Measurements from ENCODE around the gene ZSWIM5.
A peak's percentile ranks its signal among the peaks of the same experiment; 100 is the strongest.

ZSWIM5 gene

DNA sequence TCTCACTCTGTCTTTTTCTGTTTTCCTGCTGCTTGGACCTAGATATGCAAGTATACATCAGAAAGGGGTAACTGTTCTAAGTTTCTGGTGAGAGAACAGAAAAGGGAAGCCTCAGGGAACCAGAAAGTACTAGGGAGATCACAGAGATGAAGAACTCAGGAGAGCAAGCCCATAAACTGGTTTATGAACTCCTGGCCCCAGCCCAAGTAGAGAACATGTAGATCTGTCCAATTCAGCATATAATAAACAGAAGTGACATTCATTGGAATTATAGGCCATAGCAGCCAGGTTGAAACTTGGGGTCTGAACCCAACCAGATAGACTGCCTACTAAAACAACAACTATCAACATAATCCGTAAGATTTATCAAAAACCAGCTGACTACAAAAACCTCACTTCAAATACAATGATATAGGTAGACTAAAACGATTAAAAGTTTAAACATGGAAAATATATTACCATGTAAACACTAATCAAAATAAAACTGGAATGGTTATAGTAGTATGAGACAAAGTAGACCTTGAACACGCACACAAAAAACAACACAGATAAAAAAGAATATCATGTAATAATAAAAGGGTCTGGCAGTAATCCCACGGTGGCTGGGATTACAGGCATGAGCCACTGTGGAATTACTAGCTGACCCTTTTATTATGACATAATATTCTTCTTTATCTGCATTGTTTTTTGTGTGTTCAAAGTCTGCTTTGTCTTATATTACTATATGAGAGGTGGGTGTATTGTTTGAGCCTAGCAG, 65.0 kb downstream of the ZSWIM5 start:
- Histone ChIP-seq H3K27ac (ENCODE audit: extremely low read depth, low read depth, low read length) (no peak overlapping the region), H3K9me3 (ENCODE audit: control insufficient read depth, insufficient read depth, low read depth, low read length) (no peaks in the 10 kb centered on the region), H3K36me3 (ENCODE audit: control insufficient read depth in 2 of 2, insufficient read depth in 1 of 2, low read length in 2 of 2) (no peaks in the 10 kb centered on the region), H3K4me3 (ENCODE audit: low read depth, low read length) (no peak overlapping the region), H3K4me1 (ENCODE audit: control insufficient read depth, insufficient read depth, low read length) (peaks cover 3% of the 10 kb centered on the region; the same call in 1 of the 2 replicates)
- POLR2A ChIA-PET: no interaction called here
- CTCF ChIA-PET: interaction anchor here (0.6 kb wide), 1 partner anchor 98 kb away, joined by 3 read pairs; no protein-coding TSS in a partner anchor
- peak; percentile 49; the same call in 1 of the 2 replicates for TF ChIP-seq ZBTB17 (tag by site-specific recombination; IDR thresholded peaks at IDR 0.05)
- TF ChIP-seq, protein P1, sequence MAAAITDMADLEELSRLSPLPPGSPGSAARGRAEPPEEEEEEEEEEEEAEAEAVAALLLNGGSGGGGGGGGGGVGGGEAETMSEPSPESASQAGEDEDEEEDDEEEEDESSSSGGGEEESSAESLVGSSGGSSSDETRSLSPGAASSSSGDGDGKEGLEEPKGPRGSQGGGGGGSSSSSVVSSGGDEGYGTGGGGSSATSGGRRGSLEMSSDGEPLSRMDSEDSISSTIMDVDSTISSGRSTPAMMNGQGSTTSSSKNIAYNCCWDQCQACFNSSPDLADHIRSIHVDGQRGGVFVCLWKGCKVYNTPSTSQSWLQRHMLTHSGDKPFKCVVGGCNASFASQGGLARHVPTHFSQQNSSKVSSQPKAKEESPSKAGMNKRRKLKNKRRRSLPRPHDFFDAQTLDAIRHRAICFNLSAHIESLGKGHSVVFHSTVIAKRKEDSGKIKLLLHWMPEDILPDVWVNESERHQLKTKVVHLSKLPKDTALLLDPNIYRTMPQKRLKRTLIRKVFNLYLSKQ (tag by site-specific recombination; IDR thresholded peaks at IDR 0.05; ENCODE audit: borderline replicate concordance): no peak

DNA sequence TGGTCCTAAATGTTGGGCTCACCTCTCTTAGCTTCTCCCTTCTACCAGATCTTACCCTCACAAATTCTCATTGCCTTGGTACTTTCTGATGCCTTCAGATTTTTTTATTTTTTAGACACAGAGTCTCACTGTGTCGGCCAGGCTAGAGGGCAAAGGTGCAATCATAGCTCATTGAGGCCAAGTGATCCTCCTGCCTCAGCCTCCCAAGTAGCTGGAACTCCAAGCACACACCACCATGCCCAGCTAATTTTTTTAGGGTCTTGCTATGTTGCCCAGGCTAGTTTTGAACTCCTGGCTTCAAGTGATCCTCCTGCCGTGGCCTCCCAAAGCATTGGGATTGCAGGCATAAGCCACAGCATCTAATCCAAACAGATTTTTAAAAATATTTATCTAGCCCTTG, 69.4 kb downstream of the ZSWIM5 start:
- ChIA-PET POLR2A (no interaction called here), CTCF (no interaction called here)
- H3K27ac ChIP-seq (ENCODE audit: extremely low read depth, low read depth, low read length): no peak overlapping the region
- TF ChIP-seq ZNF121 (tag by site-specific recombination; IDR thresholded peaks at IDR 0.05): peak; percentile 34; the same call in 1 of the 2 replicates
- no peak for TF ChIP-seq ZNF548 (tag by site-specific recombination; IDR thresholded peaks at IDR 0.05)
- H3K4me1 ChIP-seq (ENCODE audit: control insufficient read depth, insufficient read depth, low read length): peaks cover 3% of the 10 kb centered on the region; the same call in 1 of the 2 replicates
- H3K36me3 ChIP-seq (ENCODE audit: control insufficient read depth in 2 of 2, insufficient read depth in 1 of 2, low read length in 2 of 2): no peaks in the 10 kb centered on the region
- no peak overlapping the region for H3K4me3 ChIP-seq (ENCODE audit: low read depth, low read length)
- H3K9me3 ChIP-seq (ENCODE audit: control insufficient read depth, insufficient read depth, low read depth, low read length): no peaks in the 10 kb centered on the region

DNA sequence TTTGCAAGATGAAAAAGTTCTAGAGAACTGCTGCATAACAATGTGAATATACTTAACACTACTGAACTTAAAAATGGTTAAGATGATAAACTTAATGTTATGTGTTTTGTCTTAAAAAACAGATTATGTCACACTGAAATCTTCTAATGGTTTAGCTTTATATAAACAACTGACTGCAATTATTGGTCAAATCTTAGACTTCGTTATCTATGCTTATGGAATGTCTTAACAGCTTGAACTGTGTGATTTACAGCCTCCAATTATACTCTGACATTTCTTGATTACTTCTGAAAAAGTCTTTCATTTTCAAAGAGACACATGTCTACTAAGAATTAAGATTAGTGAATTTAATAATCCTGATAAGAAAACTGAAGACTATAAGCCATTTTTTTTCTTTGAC, 71.1 kb downstream of the ZSWIM5 start:
- ChIA-PET POLR2A (no interaction called here), CTCF (interaction anchor here (0.6 kb wide), 1 partner anchor 168 kb away, joined by 3 read pairs; no protein-coding TSS in a partner anchor)
- no peaks in the 10 kb centered on the region for H3K4me1 ChIP-seq (ENCODE audit: control insufficient read depth, insufficient read depth, low read length)
- H3K36me3 ChIP-seq (ENCODE audit: control insufficient read depth in 2 of 2, insufficient read depth in 1 of 2, low read length in 2 of 2): no peaks in the 10 kb centered on the region
- TF ChIP-seq, protein P2, sequence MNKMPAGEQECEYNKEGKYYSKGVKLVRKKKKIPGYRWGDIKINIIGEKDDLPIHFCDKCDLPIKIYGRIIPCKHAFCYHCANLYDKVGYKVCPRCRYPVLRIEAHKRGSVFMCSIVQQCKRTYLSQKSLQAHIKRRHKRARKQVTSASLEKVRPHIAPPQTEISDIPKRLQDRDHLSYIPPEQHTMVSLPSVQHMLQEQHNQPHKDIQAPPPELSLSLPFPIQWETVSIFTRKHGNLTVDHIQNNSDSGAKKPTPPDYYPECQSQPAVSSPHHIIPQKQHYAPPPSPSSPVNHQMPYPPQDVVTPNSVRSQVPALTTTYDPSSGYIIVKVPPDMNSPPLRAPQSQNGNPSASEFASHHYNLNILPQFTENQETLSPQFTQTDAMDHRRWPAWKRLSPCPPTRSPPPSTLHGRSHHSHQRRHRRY (tag by site-specific recombination; IDR thresholded peaks at IDR 0.05): no peak
- TF ChIP-seq ZNF843 (tag by site-specific recombination; IDR thresholded peaks at IDR 0.05) (0 out of 2 replicates have a peak, but pooled peaks have one; percentile 25), WT1 (tag by site-specific recombination; IDR thresholded peaks at IDR 0.05) (peak; percentile 31; the same call in 1 of the 2 replicates), SCRT1 (tag by site-specific recombination; IDR thresholded peaks at IDR 0.05; ENCODE audit: borderline replicate concordance) (no peak), ZNF133 (tag by site-specific recombination; IDR thresholded peaks at IDR 0.05) (peak; percentile 77), SETDB1 (IDR thresholded peaks at IDR 0.05; ENCODE audit: insufficient read length, low read length) (peak; percentile 14), OSR2 (tag by site-specific recombination; IDR thresholded peaks at IDR 0.05) (peak; percentile 28; the same call in 1 of the 2 replicates), ZNF157 (tag by site-specific recombination; IDR thresholded peaks at IDR 0.05) (no peak), ZXDB (tag by site-specific recombination; IDR thresholded peaks at IDR 0.05) (peak; percentile 39; the same call in 1 of the 2 replicates), FEZF1 (tag by site-specific recombination; IDR thresholded peaks at IDR 0.05) (peak; percentile 30; the same call in 1 of the 2 replicates)
- TF ChIP-seq, protein P3, sequence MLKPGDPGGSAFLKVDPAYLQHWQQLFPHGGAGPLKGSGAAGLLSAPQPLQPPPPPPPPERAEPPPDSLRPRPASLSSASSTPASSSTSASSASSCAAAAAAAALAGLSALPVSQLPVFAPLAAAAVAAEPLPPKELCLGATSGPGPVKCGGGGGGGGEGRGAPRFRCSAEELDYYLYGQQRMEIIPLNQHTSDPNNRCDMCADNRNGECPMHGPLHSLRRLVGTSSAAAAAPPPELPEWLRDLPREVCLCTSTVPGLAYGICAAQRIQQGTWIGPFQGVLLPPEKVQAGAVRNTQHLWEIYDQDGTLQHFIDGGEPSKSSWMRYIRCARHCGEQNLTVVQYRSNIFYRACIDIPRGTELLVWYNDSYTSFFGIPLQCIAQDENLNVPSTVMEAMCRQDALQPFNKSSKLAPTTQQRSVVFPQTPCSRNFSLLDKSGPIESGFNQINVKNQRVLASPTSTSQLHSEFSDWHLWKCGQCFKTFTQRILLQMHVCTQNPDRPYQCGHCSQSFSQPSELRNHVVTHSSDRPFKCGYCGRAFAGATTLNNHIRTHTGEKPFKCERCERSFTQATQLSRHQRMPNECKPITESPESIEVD (tag by site-specific recombination; IDR thresholded peaks at IDR 0.05): peak; percentile 72
- TF ChIP-seq, protein P4, sequence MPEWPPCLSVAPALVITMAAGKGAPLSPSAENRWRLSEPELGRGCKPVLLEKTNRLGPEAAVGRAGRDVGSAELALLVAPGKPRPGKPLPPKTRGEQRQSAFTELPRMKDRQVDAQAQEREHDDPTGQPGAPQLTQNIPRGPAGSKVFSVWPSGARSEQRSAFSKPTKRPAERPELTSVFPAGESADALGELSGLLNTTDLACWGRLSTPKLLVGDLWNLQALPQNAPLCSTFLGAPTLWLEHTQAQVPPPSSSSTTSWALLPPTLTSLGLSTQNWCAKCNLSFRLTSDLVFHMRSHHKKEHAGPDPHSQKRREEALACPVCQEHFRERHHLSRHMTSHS (tag by site-specific recombination; IDR thresholded peaks at IDR 0.05): no peak
- no peak overlapping the region for H3K27ac ChIP-seq (ENCODE audit: extremely low read depth, low read depth, low read length)
- H3K4me3 ChIP-seq (ENCODE audit: low read depth, low read length): no peak overlapping the region
- no peaks in the 10 kb centered on the region for H3K9me3 ChIP-seq (ENCODE audit: control insufficient read depth, insufficient read depth, low read depth, low read length)

Measured in HEK293 (cell line).